ENCODE data around the gene CDH13. TPM values are rescaled to one million over a fixed set of nuclear protein-coding genes. Genes with fewer than 3 reads are reported as not detected.

Gene CDH13
- total and polyA plus RNA-seq, 9 of the 15 experiments (the other 6 are each of a cell fraction or from before 2014, with no cell fraction given) = 0.03 TPM; not detected in 8

DNA sequence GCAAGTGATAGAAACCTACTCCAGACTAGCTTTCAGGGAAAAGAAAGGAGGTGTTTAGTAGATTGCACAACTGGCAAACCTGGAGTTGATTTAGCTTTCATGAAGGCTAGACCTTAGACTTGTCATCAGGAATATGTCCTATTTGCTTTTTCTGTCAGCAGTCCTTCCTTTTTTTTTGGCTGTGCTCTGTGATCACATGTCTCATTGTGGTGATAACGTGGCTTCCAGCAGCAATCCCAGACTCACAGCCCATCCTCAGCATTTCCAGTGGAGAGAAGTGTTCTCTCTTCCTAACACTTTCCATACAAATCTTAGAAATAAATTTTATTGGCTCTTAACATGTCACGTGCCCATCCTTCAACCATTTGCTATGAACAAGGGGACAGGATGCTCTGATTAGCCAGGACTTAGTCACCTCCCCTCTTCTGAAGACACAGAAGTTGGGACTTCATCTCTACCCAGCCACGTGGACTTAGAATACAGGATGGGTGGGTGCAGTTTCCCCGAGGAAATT, 74.7 kb downstream of the CDH13 start:
- no peaks in the 10 kb centered on the region for H3K4me1 ChIP-seq (replicated peaks in 1 of 2; ENCODE audit: control insufficient read depth in 2 of 2, insufficient read depth in 2 of 2, low read length in 2 of 2)
- ChIA-PET POLR2A (no interaction called here), CTCF (ENCODE audit: low intra/inter-chr PET ratio) (no interaction called here)
- no peak overlapping the region for H3K4me2 ChIP-seq (ENCODE audit: insufficient read depth, low read length)
- no peaks in the 10 kb centered on the region for H3K36me3 ChIP-seq (ENCODE audit: control insufficient read depth, insufficient read depth, low read length)
- H2AFZ ChIP-seq (ENCODE audit: low read depth, low read length) = no peak overlapping the region
- TF ChIP-seq CEBPG (CRISPR knock-in tag; IDR thresholded peaks at IDR 0.05) (no peak), CEBPG (tag; conservative IDR thresholded peaks at IDR 0.05 in 1 of 2, IDR thresholded peaks at IDR 0.05 in 1 of 2) (0 out of 4 replicates have a peak, but pooled peaks of 1 of the 2 experiments have one; percentile 26), E2F8 (IDR thresholded peaks at IDR 0.05; ENCODE audit: low read depth, partially characterized antibody) (no peak), ZNF589 (CRISPR knock-in tag; IDR thresholded peaks at IDR 0.05; ENCODE audit: low read depth) (peak; percentile 88), ZNF175 (CRISPR knock-in tag; IDR thresholded peaks at IDR 0.05; ENCODE audit: low read depth) (peak; percentile 32; the same call in 1 of the 2 replicates), IFI16 (CRISPR knock-in tag; IDR thresholded peaks at IDR 0.05) (no peak), ZNF124 (CRISPR knock-in tag; IDR thresholded peaks at IDR 0.05) (no peak), TFE3 (CRISPR knock-in tag; IDR thresholded peaks at IDR 0.05) (peak; percentile 33; the same call in 1 of the 2 replicates), TSHZ1 (CRISPR knock-in tag; IDR thresholded peaks at IDR 0.05) (no peak)
- TF ChIP-seq, protein P1, sequence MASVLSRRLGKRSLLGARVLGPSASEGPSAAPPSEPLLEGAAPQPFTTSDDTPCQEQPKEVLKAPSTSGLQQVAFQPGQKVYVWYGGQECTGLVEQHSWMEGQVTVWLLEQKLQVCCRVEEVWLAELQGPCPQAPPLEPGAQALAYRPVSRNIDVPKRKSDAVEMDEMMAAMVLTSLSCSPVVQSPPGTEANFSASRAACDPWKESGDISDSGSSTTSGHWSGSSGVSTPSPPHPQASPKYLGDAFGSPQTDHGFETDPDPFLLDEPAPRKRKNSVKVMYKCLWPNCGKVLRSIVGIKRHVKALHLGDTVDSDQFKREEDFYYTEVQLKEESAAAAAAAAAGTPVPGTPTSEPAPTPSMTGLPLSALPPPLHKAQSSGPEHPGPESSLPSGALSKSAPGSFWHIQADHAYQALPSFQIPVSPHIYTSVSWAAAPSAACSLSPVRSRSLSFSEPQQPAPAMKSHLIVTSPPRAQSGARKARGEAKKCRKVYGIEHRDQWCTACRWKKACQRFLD (CRISPR knock-in tag; IDR thresholded peaks at IDR 0.05) = peak; percentile 32; the same call in 1 of the 2 replicates
- in situ Hi-C loops (cut with MboI) (no loop called here), intact Hi-C loops (cut with micrococcal nuclease) (no loop called here)
- H3K27me3 ChIP-seq (ENCODE audit: control insufficient read depth in 2 of 2, insufficient read depth in 2 of 2, low read length in 2 of 2) = no peaks in the 10 kb centered on the region
- H3K4me3 ChIP-seq = no peak overlapping the region
- DNase-seq (ENCODE audit: extremely low read depth in 1 of 4, low spot score in 3 of 4) = no peak
- H3K9me3 ChIP-seq (replicated peaks; ENCODE audit: control insufficient read depth, insufficient read depth, low read depth, low read length) = no peaks in the 10 kb centered on the region
- ATAC-seq = no peak
- no TSS peak for BruUV-seq (replicated peaks)
- H3K9ac ChIP-seq (ENCODE audit: insufficient read depth in 1 of 2, low read depth in 2 of 2, low read length in 2 of 2) = no peak overlapping the region
- no peaks in the 10 kb centered on the region for H3K79me2 ChIP-seq (ENCODE audit: control insufficient read depth, insufficient read depth, low read length)
- no peaks in the 10 kb centered on the region for H4K20me1 ChIP-seq (replicated peaks; ENCODE audit: control insufficient read depth, insufficient read depth, low read length)
- FAIRE-seq = no peak
- 0% methylated on average over 4 of the region's 4 CpGs for WGBS (ENCODE audit: insufficient coverage, low coverage, missing lambda C conversion rate)
- H3K27ac ChIP-seq (ENCODE audit: extremely low read depth, low read depth, low read length) = no peak overlapping the region
- H3K9me1 ChIP-seq (ENCODE audit: control insufficient read depth, insufficient read depth, low read length) = no peaks in the 10 kb centered on the region

Data from K562 (cell line).